PC-9 (cell line): ENCODE results near the gene CXorf49B.
"Not testable (repeated sequence)": the region's sequence is repeated elsewhere in the genome, so short reads cannot be mapped to it uniquely, and the experiment has no call there.

Experiments used
- CTCF ChIP-seq: fragments of 200-600 bp; sonication (generic); conservative IDR thresholded peaks from 2 replicates; pipeline ENCODE4 v1.6.1; 2017; ENCODE audit warnings: mixed run types, antibody characterized with exemption, mild to moderate bottlenecking, moderate library complexity
- EZH2 ChIP-seq: fragments of 200-600 bp; sonication (generic); IDR thresholded peaks from 2 replicates; pipeline ENCODE4 v1.8.0; 2017; ENCODE audit warnings: antibody characterized with exemption, low read depth

GRCh38 chrX:71782950-71783299 lies 19.8 kb downstream of the CXorf49B start:
- not testable (repeated sequence) for TF ChIP-seq CTCF, EZH2
